Ovary (tissue), 1 donor: Measurements from ENCODE around the gene FOXE1.

Source experiments
- EP300 ChIP-seq: sonication (generic); formaldehyde crosslinking; IDR thresholded peaks from one replicate; pipeline ENCODE4 v1.6.1; 2017; ENCODE audit warnings: antibody characterized with exemption
- POLR2A ChIP-seq: fragments of 450-650 bp; IDR thresholded peaks from one replicate; pipeline ENCODE4 v1.6.1; 2017; ENCODE audit warnings: antibody characterized with exemption, mild to moderate bottlenecking, moderate library complexity

DNA sequence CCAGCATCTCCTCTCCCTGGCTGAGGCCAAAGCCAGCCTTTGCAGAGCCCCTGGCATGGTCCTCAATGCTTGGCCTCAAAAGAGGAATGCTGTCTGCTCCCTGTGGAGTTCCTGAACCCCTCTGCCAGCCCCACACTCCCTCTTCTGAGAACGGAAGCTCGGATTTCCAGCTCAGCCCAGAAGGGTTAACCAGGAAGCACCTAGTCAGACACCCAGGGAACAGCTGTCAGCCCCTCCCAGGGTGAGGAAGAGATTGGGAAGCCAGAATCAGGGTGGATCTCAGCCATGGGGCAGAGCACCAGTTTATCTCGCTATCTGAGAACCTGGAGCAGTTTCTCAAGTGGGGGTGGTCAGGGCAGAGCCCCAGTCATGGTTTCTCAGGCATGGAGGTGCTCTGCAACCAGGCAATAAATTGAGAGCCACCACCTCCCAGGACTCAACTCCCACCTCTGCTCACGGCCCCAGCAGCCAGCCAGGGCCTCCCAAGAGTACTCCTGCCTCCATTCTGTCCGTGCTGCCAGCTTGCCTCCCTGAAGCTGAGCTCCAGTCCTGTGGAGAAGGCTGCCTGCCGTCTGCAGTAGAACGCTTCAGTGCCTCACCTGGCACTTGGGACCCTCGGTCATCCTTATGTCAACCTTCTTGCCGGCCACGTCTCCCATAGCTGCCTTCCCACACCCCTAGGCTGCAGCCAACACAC is 7.6 kb downstream of the FOXE1 start:
- TF ChIP-seq POLR2A (no peak), EP300 (no peak)
